ENCODE measurements around the gene STOX2.
"Not testable (repeated sequence)": the region's sequence is repeated elsewhere in the genome, so short reads cannot be mapped to it uniquely, and the experiment has no call there.

The STOX2 gene

GRCh38 chr4:183941964-183942363 is 36.9 kb downstream of the STOX2 start:
- H3K4me3 ChIP-seq (ENCODE audit: low read depth, low read length), result no peak overlapping the region
- no peak for DNase-seq (ENCODE audit: low read depth)
- TF ChIP-seq, protein P1, sequence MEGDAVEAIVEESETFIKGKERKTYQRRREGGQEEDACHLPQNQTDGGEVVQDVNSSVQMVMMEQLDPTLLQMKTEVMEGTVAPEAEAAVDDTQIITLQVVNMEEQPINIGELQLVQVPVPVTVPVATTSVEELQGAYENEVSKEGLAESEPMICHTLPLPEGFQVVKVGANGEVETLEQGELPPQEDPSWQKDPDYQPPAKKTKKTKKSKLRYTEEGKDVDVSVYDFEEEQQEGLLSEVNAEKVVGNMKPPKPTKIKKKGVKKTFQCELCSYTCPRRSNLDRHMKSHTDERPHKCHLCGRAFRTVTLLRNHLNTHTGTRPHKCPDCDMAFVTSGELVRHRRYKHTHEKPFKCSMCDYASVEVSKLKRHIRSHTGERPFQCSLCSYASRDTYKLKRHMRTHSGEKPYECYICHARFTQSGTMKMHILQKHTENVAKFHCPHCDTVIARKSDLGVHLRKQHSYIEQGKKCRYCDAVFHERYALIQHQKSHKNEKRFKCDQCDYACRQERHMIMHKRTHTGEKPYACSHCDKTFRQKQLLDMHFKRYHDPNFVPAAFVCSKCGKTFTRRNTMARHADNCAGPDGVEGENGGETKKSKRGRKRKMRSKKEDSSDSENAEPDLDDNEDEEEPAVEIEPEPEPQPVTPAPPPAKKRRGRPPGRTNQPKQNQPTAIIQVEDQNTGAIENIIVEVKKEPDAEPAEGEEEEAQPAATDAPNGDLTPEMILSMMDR (IDR thresholded peaks at IDR 0.05; ENCODE audit: control insufficient read depth, extremely low read depth, insufficient read depth), result no peak

- TF ChIP-seq, protein P1 (IDR thresholded peaks at IDR 0.05; ENCODE audit: control insufficient read depth, extremely low read depth, insufficient read depth), result no peak
- DNase-seq (ENCODE audit: low read depth), result no peak
- no peak overlapping the region for H3K4me3 ChIP-seq (ENCODE audit: low read depth, low read length)
Observed at GRCh38 chr4:183945741-183946140, 40.6 kb downstream of the STOX2 start.

DNA sequence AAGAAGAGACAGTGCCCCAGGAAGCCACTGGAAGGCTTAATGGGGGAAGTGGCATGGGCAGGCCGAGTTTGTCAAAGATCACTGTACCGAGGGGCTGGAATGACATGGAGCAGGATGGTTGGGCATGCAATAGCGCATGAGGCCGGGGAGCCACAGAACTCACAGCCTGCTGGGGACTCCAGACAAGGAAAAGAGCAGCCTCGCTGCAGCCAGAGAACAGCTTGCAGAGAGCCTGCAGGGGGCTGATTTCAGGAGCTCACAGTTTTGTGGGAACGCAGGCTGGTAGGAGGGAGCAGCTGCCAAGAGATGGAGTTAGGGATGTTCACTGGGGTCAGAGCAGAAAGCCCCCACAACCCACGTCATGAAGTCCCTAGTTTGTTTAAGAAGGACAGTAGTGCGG is 45.4 kb downstream of the STOX2 start:
- H3K4me3 ChIP-seq (ENCODE audit: low read depth, low read length), result no peak overlapping the region
- DNase-seq (ENCODE audit: low read depth), result no peak
- TF ChIP-seq, protein P1 (IDR thresholded peaks at IDR 0.05; ENCODE audit: control insufficient read depth, extremely low read depth, insufficient read depth), result no peak

GRCh38 chr4:183952652-183953051 is 47.5 kb downstream of the STOX2 start:
- not testable (repeated sequence) for DNase-seq (ENCODE audit: low read depth); H3K4me3 ChIP-seq (ENCODE audit: low read depth, low read length)

- DNase-seq (ENCODE audit: low read depth), result no peak
- H3K4me3 ChIP-seq (ENCODE audit: low read depth, low read length), result no peak overlapping the region
- TF ChIP-seq, protein P1 (IDR thresholded peaks at IDR 0.05; ENCODE audit: control insufficient read depth, extremely low read depth, insufficient read depth), result no peak
Observed at GRCh38 chr4:183959319-183960045, 54.4 kb downstream of the STOX2 start.

DNA sequence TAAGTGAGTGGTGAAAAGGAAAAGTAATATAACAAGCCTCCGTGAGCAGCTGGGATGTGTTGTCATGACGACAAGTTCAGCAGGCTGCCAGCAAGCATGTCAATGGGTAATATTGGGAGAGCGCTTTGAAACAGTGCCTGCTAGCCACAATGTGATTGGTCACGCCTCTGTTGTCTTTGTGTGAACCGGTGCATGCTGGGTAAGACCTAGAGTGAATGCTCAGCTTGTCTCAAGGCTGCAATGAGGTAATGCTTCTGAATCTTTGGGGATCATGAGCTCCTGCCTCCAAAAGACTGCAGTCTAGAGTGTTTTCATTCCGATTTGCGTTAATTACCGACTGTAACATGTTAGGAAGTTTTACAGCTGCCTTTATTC is 54.9 kb downstream of the STOX2 start:
- TF ChIP-seq, protein P1 (IDR thresholded peaks at IDR 0.05; ENCODE audit: control insufficient read depth, extremely low read depth, insufficient read depth), result no peak
- peak; percentile 4 for DNase-seq (ENCODE audit: low read depth)
- no peak overlapping the region for H3K4me3 ChIP-seq (ENCODE audit: low read depth, low read length)

DNA sequence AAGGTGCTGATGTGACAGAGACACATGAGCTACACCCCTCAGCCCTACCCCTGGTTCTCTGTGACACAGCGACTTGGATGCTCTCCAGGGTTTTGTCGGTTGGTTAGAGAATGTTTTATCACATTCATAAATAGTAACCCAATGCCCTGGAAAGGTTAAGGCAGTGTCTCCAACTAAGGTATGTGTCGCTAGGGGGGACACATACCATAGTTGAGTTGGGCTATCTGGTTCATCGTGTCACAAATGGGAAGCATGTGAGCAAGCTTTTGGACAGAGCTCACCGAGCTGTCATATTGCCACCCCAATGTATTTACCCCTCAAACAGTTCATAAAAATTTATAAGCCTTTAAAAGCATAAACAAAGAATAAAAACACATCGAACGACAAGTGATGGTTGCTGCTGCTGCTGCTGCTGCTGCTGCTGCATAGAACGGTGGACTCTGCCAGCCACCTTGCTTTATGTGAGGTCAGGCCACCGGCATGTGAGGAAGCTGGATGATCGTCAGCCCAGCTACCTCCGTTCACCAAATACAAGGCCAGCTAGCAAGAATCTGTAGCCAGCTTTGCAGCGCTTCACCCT is 55.9 kb downstream of the STOX2 start:
- no peak overlapping the region for H3K4me3 ChIP-seq (ENCODE audit: low read depth, low read length)
- TF ChIP-seq, protein P1 (IDR thresholded peaks at IDR 0.05; ENCODE audit: control insufficient read depth, extremely low read depth, insufficient read depth), result no peak
- peak; percentile 75 for DNase-seq (ENCODE audit: low read depth)
